Liver (tissue), 9 donors: ENCODE results near the gene ARSD. TPM values are rescaled to one million over a fixed set of nuclear protein-coding genes. Genes with fewer than 3 reads are reported as not detected.

Experiments used
- DNase-seq: peaks from one replicate; pipeline ENCODE4 v3.0.0-alpha.2; 2017; ENCODE audit warnings: low spot score
- H3K27ac ChIP-seq, 2 donors: one replicate each; pipeline ENCODE4 v1.7.0; 2013; ENCODE audit warnings: inconsistent platforms in 2 of 2, low read length in 2 of 2, control low read depth in 1 of 2, low read depth in 1 of 2, mild to moderate bottlenecking in 1 of 2
- H3K27me3 ChIP-seq, 4 donors: one replicate each; pipeline versions ENCODE4 v1.6.1 to v1.7.0; 2013; ENCODE audit warnings: low read length in 3 of 4, inconsistent platforms in 1 of 4, mild to moderate bottlenecking in 1 of 4, moderate library complexity in 1 of 4; ENCODE audit not compliant: control insufficient read depth in 4 of 4, insufficient read depth in 4 of 4
- H3K36me3 ChIP-seq, 4 donors: one replicate each; pipeline versions ENCODE4 v1.6.1 to v1.7.0; 2013; ENCODE audit warnings: low read length in 3 of 4, mild to moderate bottlenecking in 3 of 4, low read depth in 1 of 4, moderate library complexity in 1 of 4; ENCODE audit not compliant: control insufficient read depth in 4 of 4, insufficient read depth in 3 of 4
- H3K4me1 ChIP-seq, 4 donors: one replicate each; pipeline versions ENCODE4 v1.6.1 to v1.7.0; 2013; ENCODE audit warnings: low read length in 3 of 4, mild to moderate bottlenecking in 3 of 4, moderate library complexity in 1 of 4; ENCODE audit not compliant: control insufficient read depth in 4 of 4, insufficient read depth in 4 of 4
- H3K4me3 ChIP-seq, 3 donors: one replicate each; pipeline versions ENCODE4 v1.6.1 to v1.7.0; 2013; ENCODE audit warnings: low read length in 3 of 3, control low read depth in 1 of 3, low read depth in 1 of 3, mild to moderate bottlenecking in 1 of 3
- H3K9ac ChIP-seq, 2 donors: one replicate each; pipeline ENCODE4 v1.7.0; 2013; ENCODE audit warnings: low read length in 2 of 2, mild to moderate bottlenecking in 2 of 2, moderate library complexity in 2 of 2, control low read depth in 1 of 2, low read depth in 1 of 2
- H3K9me3 ChIP-seq, 4 donors: one replicate each; pipeline versions ENCODE4 v1.6.1 to v1.7.0; 2013; ENCODE audit warnings: low read length in 3 of 4; ENCODE audit not compliant: control insufficient read depth in 4 of 4
- EGR1 ChIP-seq, 2 donors: IDR thresholded peaks; 2 replicates each; pipeline ENCODE4 v1.6.1; 2016 to 2018; ENCODE audit warnings: antibody characterized with exemption in 2 of 2, low read depth in 2 of 2
- FOXA1 ChIP-seq: IDR thresholded peaks from 2 replicates; pipeline ENCODE4 v1.6.1; 2016; ENCODE audit warnings: antibody characterized with exemption
- FOXA2 ChIP-seq: IDR thresholded peaks from 2 replicates; pipeline ENCODE4 v1.6.1; 2016; ENCODE audit warnings: antibody characterized with exemption
- GABPA ChIP-seq, 2 donors: IDR thresholded peaks in 1 of 2; conservative IDR thresholded peaks in 1 of 2; 2 replicates each; pipeline ENCODE4 v1.6.1; 2016; ENCODE audit warnings: antibody characterized with exemption in 2 of 2, mild to moderate bottlenecking in 1 of 2, moderate library complexity in 1 of 2
- HNF4A ChIP-seq, 2 donors: conservative IDR thresholded peaks; 2 replicates each; pipeline ENCODE4 v1.6.1; 2016; ENCODE audit warnings: antibody characterized with exemption in 2 of 2, mild to moderate bottlenecking in 2 of 2
- HNF4G ChIP-seq: IDR thresholded peaks from 2 replicates; pipeline ENCODE4 v1.6.1; 2016; ENCODE audit warnings: antibody characterized with exemption
- JUND ChIP-seq, 2 donors: IDR thresholded peaks; 2 replicates each; pipeline ENCODE4 v1.6.1; 2016; ENCODE audit warnings: antibody characterized with exemption in 2 of 2
- NR2F2 ChIP-seq: IDR thresholded peaks from 2 replicates; pipeline ENCODE4 v1.6.1; 2016; ENCODE audit warnings: antibody characterized with exemption
- RAD21 ChIP-seq, 2 donors: IDR thresholded peaks; 2 replicates each; pipeline ENCODE4 v1.6.1; 2016; ENCODE audit warnings: antibody characterized with exemption in 2 of 2, mild to moderate bottlenecking in 2 of 2
- RXRA ChIP-seq, 2 donors: IDR thresholded peaks; 2 replicates each; pipeline ENCODE4 v1.6.1; 2017 to 2018; ENCODE audit warnings: antibody characterized with exemption in 2 of 2, mild to moderate bottlenecking in 1 of 2
- SP1 ChIP-seq: IDR thresholded peaks from 2 replicates; pipeline ENCODE4 v1.6.1; 2018; ENCODE audit warnings: antibody characterized with exemption, mild to moderate bottlenecking
- TAF1 ChIP-seq: conservative IDR thresholded peaks from 2 replicates; pipeline ENCODE4 v1.6.1; 2016; ENCODE audit warnings: antibody characterized with exemption, mild to moderate bottlenecking
- YY1 ChIP-seq: IDR thresholded peaks from 2 replicates; pipeline ENCODE4 v1.6.1; 2016; ENCODE audit warnings: antibody characterized with exemption, mild to moderate bottlenecking
- WGBS: extraction: QIAGEN DNeasy Blood & Tissue Kit; methylation state at CpG from one replicate; pipeline ENCODE4 v1.1.7; 2013; 5-methylcytosine and 5-hydroxymethylcytosine counted together
- polyA plus RNA-seq, 2 donors: library from polyadenylated mRNA; stranded (reverse) in 1 of 2; unstranded in 1 of 2; fragments of 200-250 nt in 1 of 2; fragments of >200 nt in 1 of 2; fragmentation: Nextera tagmentation in 1 of 2; extraction: Ambion mirVana in 1 of 2; gene quantifications; one replicate each; pipeline versions ENCODE4 v1.2.1 to v1.2.3, GENCODE V29; 2013 to 2015
- total RNA-seq, 2 donors: library from RNA; depleted of rRNA; stranded (reverse); fragments of >200 nt; gene quantifications; one replicate each; pipeline ENCODE4 v1.2.3, GENCODE V29; 2014
- TF ChIP-seq, protein P1 (sequence below): fragments of 150-350 bp; IDR thresholded peaks from 2 replicates; pipeline ENCODE4 v1.5.1; 2017; ENCODE audit warnings: improper control_type of control experiment, low read depth, low read length; ENCODE audit not compliant: missing input control
- TF ChIP-seq, protein P2 (sequence below): IDR thresholded peaks from 2 replicates; pipeline ENCODE4 v1.6.1; 2016; ENCODE audit warnings: antibody characterized with exemption
- TF ChIP-seq, protein P3 (sequence below): IDR thresholded peaks from 2 replicates; pipeline ENCODE4 v1.6.1; 2016; ENCODE audit warnings: antibody characterized with exemption, mild to moderate bottlenecking
- TF ChIP-seq, protein P4 (sequence below): IDR thresholded peaks from 2 replicates; pipeline ENCODE4 v1.6.1; 2016; ENCODE audit warnings: antibody characterized with exemption
- TF ChIP-seq, protein P5 (sequence below): IDR thresholded peaks from 2 replicates; pipeline ENCODE4 v1.6.1; 2016; ENCODE audit warnings: antibody characterized with exemption
- donor health status: healthy.
- donor health status: healthy.
- donor health status: healthy.
- donor health status: healthy.
- donor health status: healthy.

The ARSD gene
- total and polyA plus RNA-seq, 4 donors: 11.3 to 42.4 (median 19.5) TPM

DNA sequence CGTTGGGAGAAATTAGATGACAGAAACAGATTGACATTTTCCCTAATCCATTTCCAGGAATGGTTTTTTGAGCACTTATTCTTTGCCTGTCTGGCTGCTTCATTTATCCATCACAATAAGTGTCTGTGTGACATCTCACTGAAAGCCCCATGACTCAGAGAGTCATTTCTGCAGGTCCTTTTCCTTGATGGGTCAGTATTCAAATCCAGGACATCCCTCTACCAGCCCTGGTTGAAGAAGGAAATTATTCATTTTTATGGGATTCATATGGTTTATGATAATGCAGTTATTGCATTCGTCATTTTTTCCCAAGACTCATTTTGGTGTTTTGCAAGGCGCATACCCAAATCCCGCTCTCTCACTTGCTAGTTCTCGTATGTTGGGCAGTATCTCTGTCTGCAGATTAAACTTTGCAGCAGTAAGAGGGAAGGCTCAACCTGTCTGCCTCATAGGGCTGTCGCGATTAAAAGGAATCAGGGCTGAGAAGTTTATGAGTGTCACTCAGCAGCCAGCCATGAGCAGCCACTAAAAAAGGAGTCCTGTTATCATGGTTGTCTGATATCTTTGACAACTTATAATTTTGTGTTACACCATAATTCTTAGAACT is 56.4 kb downstream of the ARSD start:
- Histone ChIP-seq H3K27me3 (no peaks in the 10 kb centered on the region), H3K4me1 (no peaks in the 10 kb centered on the region), H3K36me3 (peaks cover 0 to 2% (median 0%) of the 10 kb centered on the region in 4 donors), H3K4me3 (no peak overlapping the region), H3K9ac (no peak overlapping the region), H3K9me3 (no peaks in the 10 kb centered on the region), H3K27ac (no peak overlapping the region)
- TF ChIP-seq HNF4A (conservative IDR thresholded peaks at IDR 0.05) (no peak), HNF4G (no peak), YY1 (no peak), FOXA1 (no peak), FOXA2 (no peak)
- 93% methylated on average over 7 of the region's 7 CpGs for WGBS
- no peak for DNase-seq

DNA sequence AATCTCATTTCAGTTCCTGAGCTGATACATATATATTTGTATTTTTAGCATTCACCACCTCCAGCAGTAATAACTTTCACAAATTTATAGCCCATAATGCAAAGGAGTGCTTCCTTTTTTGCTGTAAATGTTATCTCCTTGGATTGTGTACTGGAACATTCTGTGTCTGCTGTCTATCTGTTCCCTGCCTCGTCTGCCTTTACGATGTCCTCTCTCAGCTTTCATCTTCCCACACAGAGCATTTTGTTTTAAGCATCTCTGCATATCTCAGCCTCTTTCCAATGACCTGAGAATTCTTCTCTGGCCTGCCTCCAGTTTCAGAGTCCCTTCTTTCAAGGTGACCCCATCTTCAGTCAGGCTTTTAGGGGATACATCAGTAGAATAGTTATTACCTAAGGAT is 57.3 kb downstream of the ARSD start:
- Histone ChIP-seq H3K9ac (no peak overlapping the region), H3K9me3 (no peaks in the 10 kb centered on the region), H3K36me3 (peaks cover 0 to 7% (median 2%) of the 10 kb centered on the region in 4 donors), H3K4me1 (no peaks in the 10 kb centered on the region), H3K27ac (no peak overlapping the region), H3K27me3 (no peaks in the 10 kb centered on the region), H3K4me3 (no peak overlapping the region)
- no peak for TF ChIP-seq YY1
- TF ChIP-seq, protein P1, sequence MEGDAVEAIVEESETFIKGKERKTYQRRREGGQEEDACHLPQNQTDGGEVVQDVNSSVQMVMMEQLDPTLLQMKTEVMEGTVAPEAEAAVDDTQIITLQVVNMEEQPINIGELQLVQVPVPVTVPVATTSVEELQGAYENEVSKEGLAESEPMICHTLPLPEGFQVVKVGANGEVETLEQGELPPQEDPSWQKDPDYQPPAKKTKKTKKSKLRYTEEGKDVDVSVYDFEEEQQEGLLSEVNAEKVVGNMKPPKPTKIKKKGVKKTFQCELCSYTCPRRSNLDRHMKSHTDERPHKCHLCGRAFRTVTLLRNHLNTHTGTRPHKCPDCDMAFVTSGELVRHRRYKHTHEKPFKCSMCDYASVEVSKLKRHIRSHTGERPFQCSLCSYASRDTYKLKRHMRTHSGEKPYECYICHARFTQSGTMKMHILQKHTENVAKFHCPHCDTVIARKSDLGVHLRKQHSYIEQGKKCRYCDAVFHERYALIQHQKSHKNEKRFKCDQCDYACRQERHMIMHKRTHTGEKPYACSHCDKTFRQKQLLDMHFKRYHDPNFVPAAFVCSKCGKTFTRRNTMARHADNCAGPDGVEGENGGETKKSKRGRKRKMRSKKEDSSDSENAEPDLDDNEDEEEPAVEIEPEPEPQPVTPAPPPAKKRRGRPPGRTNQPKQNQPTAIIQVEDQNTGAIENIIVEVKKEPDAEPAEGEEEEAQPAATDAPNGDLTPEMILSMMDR: no peak
- TF ChIP-seq, protein P2, sequence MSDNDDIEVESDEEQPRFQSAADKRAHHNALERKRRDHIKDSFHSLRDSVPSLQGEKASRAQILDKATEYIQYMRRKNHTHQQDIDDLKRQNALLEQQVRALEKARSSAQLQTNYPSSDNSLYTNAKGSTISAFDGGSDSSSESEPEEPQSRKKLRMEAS: no peak
- TF ChIP-seq, protein P3, sequence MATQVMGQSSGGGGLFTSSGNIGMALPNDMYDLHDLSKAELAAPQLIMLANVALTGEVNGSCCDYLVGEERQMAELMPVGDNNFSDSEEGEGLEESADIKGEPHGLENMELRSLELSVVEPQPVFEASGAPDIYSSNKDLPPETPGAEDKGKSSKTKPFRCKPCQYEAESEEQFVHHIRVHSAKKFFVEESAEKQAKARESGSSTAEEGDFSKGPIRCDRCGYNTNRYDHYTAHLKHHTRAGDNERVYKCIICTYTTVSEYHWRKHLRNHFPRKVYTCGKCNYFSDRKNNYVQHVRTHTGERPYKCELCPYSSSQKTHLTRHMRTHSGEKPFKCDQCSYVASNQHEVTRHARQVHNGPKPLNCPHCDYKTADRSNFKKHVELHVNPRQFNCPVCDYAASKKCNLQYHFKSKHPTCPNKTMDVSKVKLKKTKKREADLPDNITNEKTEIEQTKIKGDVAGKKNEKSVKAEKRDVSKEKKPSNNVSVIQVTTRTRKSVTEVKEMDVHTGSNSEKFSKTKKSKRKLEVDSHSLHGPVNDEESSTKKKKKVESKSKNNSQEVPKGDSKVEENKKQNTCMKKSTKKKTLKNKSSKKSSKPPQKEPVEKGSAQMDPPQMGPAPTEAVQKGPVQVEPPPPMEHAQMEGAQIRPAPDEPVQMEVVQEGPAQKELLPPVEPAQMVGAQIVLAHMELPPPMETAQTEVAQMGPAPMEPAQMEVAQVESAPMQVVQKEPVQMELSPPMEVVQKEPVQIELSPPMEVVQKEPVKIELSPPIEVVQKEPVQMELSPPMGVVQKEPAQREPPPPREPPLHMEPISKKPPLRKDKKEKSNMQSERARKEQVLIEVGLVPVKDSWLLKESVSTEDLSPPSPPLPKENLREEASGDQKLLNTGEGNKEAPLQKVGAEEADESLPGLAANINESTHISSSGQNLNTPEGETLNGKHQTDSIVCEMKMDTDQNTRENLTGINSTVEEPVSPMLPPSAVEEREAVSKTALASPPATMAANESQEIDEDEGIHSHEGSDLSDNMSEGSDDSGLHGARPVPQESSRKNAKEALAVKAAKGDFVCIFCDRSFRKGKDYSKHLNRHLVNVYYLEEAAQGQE: no peak
- no peak for TF ChIP-seq GABPA (IDR thresholded peaks at IDR 0.05 in 1 of 2, conservative IDR thresholded peaks at IDR 0.05 in 1 of 2)
- no peak for TF ChIP-seq FOXA2
- TF ChIP-seq SP1: no peak
- TF ChIP-seq, protein P4, sequence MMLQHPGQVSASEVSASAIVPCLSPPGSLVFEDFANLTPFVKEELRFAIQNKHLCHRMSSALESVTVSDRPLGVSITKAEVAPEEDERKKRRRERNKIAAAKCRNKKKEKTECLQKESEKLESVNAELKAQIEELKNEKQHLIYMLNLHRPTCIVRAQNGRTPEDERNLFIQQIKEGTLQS: no peak
- TF ChIP-seq EGR1 (IDR thresholded peaks at IDR 0.05; ENCODE audit: low read depth in 2 of 2): no peak
- no peak for TF ChIP-seq HNF4A (conservative IDR thresholded peaks at IDR 0.05)
- TF ChIP-seq RAD21 (IDR thresholded peaks at IDR 0.05): no peak
- TF ChIP-seq FOXA1: no peak
- TF ChIP-seq RXRA (IDR thresholded peaks at IDR 0.05): no peak
- TF ChIP-seq, protein P5, sequence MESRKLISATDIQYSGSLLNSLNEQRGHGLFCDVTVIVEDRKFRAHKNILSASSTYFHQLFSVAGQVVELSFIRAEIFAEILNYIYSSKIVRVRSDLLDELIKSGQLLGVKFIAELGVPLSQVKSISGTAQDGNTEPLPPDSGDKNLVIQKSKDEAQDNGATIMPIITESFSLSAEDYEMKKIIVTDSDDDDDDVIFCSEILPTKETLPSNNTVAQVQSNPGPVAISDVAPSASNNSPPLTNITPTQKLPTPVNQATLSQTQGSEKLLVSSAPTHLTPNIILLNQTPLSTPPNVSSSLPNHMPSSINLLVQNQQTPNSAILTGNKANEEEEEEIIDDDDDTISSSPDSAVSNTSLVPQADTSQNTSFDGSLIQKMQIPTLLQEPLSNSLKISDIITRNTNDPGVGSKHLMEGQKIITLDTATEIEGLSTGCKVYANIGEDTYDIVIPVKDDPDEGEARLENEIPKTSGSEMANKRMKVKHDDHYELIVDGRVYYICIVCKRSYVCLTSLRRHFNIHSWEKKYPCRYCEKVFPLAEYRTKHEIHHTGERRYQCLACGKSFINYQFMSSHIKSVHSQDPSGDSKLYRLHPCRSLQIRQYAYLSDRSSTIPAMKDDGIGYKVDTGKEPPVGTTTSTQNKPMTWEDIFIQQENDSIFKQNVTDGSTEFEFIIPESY: no peak
- TF ChIP-seq TAF1: no peak
- TF ChIP-seq JUND (IDR thresholded peaks at IDR 0.05): no peak
- TF ChIP-seq HNF4G: no peak
- no peak for TF ChIP-seq NR2F2
- WGBS: 91% methylated on average over 2 of the region's 2 CpGs
- no peak for DNase-seq
